DOHH2 (cell line): ENCODE results near the gene MAP7D2.

Experiments used
- EZH2phosphoT487 ChIP-seq: fragments of 200-600 bp; sonication (generic); IDR thresholded peaks from 2 replicates; pipeline ENCODE4 v1.6.1; 2017; ENCODE audit warnings: borderline replicate concordance, mild to moderate bottlenecking, antibody characterized with exemption, low read length, moderate library complexity, mixed read lengths
- TF ChIP-seq, protein P1 (sequence below): fragments of 200-600 bp; sonication (generic); IDR thresholded peaks from one replicate; pipeline ENCODE4 v1.5.1; 2014; ENCODE audit warnings: antibody characterized with exemption, mild to moderate bottlenecking, low read depth, low read length; ENCODE audit not compliant: poor library complexity, severe bottlenecking

DNA sequence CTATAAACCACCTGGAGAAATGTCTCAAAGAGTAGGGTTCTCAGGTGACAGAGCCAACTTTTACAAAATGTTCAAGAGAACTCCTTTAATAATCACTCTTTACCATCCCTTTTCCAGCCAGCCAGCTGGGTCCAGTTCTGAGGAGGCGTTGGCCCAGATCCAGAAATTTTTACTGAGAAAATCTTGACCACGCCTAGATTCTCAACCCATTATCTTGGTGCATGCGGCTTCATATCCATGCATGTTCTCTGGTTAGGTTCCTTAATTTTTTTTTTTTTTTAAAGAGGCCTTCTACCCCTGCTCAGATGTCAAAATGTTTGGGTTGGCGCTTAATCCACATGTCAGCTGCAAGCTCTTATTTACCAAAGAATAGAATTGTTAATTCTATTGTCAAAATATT is 12.0 kb upstream of the MAP7D2 start:
- TF ChIP-seq, protein P1, sequence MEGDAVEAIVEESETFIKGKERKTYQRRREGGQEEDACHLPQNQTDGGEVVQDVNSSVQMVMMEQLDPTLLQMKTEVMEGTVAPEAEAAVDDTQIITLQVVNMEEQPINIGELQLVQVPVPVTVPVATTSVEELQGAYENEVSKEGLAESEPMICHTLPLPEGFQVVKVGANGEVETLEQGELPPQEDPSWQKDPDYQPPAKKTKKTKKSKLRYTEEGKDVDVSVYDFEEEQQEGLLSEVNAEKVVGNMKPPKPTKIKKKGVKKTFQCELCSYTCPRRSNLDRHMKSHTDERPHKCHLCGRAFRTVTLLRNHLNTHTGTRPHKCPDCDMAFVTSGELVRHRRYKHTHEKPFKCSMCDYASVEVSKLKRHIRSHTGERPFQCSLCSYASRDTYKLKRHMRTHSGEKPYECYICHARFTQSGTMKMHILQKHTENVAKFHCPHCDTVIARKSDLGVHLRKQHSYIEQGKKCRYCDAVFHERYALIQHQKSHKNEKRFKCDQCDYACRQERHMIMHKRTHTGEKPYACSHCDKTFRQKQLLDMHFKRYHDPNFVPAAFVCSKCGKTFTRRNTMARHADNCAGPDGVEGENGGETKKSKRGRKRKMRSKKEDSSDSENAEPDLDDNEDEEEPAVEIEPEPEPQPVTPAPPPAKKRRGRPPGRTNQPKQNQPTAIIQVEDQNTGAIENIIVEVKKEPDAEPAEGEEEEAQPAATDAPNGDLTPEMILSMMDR, result no peak
- no peak for TF ChIP-seq EZH2phosphoT487
